Suppressor macrophage treated with lipopolysaccharide for 1 hour (primary cell): ENCODE measurements around the gene APBA3.

Experiments used
- DNase-seq, 3 donors: peaks; one replicate each; pipeline ENCODE4 v3.0.0-alpha.2; 2020 to 2022

Gene APBA3

GRCh38 chr19:3719868-3720267, 41.6 kb downstream of the APBA3 start:
- no peak for DNase-seq

DNA sequence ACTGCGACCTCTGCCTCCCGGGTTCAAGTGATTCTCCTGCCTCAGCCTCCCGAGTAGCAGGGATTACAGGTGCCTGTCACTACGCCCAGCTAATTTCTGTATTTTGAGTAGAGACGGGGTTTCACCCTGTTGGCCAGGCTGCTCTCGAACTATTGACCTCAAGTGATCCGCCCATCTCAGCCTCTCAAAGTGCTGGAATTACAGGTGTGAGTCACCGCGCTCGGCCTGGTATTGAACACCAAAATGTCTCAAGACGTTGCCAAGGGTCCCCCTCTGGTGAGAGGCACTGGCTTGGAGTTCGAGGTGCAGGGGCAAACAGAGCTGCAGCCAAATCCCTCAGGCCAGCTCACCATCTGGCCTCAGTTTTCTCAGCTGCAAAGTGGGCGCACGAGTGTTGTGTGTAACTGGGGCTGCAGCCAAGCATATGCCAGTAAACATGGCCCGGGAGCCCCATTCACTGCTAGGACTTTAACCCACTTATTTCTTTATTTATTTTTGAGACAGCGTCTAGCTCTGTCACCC, 45.3 kb downstream of the APBA3 start:
- no peak for DNase-seq

DNA sequence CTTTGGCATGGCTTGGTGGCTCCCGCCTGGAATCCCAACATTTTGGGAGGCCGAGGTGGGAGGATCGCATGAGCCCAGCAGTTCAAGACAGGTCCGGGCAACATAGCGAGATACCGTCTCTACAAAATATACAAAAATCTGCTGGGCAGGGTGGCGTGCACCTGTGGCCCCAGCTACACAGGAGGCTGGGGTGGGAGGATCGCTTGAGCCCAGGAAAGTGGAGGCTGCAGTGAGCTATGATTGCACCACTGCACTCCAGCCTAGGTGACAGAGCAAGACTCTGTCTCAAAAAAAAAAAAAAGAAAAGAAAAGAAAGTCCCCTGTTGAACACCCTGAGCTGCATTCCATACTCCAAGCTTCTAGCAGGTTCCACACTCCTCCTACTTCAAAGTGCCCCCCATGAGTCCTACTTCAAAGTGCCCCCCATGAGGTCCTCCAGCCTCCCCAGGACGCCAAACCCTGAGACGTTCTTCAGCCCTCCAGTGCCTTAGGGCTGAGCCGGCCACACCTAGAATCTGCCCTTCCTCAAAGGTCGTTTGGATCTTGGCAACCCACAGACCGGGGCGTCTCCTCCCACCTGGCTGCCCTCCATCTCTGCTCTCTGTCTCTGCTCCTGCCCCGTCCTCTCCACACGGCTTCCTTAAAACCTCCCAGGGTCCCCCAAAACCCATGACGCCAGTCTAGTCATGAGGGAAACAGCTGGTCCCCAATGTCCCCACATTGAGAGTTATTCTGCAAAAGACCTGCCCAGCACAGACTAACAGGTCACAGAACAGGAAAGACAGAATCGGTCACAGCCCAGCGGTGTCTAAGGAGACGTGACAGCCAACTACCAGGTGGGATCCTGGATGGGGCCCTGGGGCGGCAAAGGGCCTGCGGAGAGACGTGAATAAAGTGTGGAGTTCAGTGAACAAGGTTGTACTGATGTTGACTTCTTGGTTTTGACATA, 48.6 kb downstream of the APBA3 start:
- DNase-seq: peak in 1 of 3 donors; percentile 17

GRCh38 chr19:3710265-3710812, 51.2 kb downstream of the APBA3 start:
- DNase-seq: peak; percentile 98 to 99 (median 98)

- no peak for DNase-seq
Observed at GRCh38 chr19:3708207-3708931, 53.1 kb downstream of the APBA3 start, which contains the start of gene TJP3. TSS of gene TJP3 (plus strand) at chr19:3708384. CDS start at chr19:3728433, 20,049 bp downstream.

DNA sequence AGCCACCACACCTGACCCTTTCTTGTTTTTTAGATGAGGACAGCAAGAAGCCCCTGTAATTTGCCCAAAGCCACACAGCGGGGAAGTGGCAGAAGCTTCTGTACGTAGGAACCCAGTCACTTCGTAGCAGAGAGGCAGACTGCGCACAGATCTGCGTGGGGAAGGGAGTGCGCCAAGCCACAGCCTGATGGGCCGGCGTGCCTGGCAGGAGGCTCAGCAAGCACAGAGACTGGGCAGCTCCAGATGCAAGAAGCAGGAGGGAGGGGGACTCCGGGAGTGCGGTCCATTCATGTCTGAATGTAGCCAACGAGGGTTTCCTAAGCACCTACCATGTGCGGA, 53.7 kb downstream of the APBA3 start:
- DNase-seq: no peak

- DNase-seq: no peak
Observed at GRCh38 chr19:3701200-3701599, 60.3 kb downstream of the APBA3 start.
